Colonic mucosa (tissue), 4 donors: ENCODE data around the gene TRIM31. TPM values are rescaled to one million over a fixed set of nuclear protein-coding genes. Genes with fewer than 3 reads are reported as not detected.

Source experiments
- DNase-seq: peaks from one replicate; pipeline ENCODE4 v3.0.0-alpha.2; 2020
- H3K27ac ChIP-seq: fragments of 200-600 bp; one replicate; pipeline ENCODE4 v1.8.0; 2021
- H3K27me3 ChIP-seq: fragments of 200-600 bp; one replicate; pipeline ENCODE4 v1.8.0; 2021
- H3K36me3 ChIP-seq: fragments of 200-600 bp; one replicate; pipeline ENCODE4 v1.8.0; 2021
- H3K4me1 ChIP-seq: fragments of 200-600 bp; one replicate; pipeline ENCODE4 v1.8.0; 2021; ENCODE audit warnings: mild to moderate bottlenecking
- H3K4me3 ChIP-seq: fragments of 200-600 bp; one replicate; pipeline ENCODE4 v1.8.0; 2021
- H3K9ac ChIP-seq, 2 donors: one replicate each; pipeline ENCODE4 v1.7.0; 2013; ENCODE audit warnings: control low read depth in 2 of 2, low read depth in 2 of 2, low read length in 2 of 2
- H3K9me3 ChIP-seq: fragments of 200-600 bp; one replicate; pipeline ENCODE4 v1.8.0; 2021
- intact Hi-C: fragments of 100-400 bp; cut with DNase I; formaldehyde crosslinking; loops from one replicate; pipeline ENCODE4 v1.14.1; 2022
- total RNA-seq, 2 donors: library from RNA; stranded (reverse); fragmentation: NEBNext Ultra II Directional in 1 of 2; extraction: Animal tissue kit (Norgen Biotek cat#: 25700) in 1 of 2; gene quantifications; one replicate each; pipeline ENCODE4 v1.2.1, GENCODE V29; 2021
- TF ChIP-seq, protein P1 (sequence below): fragments of 200-600 bp; IDR thresholded peaks from one replicate; pipeline ENCODE4 v1.8.0; 2022; ENCODE audit warnings: antibody characterized with exemption, mild to moderate bottlenecking
- donor health status: healthy.
- donor health status: DM: no; HTN: no; CAD: no.
- donor health status: DM: no; HTN: no; CAD: no.

The TRIM31 gene
- total RNA-seq, 2 donors from 2014 or later = 44.4 to 51.2 TPM

DNA sequence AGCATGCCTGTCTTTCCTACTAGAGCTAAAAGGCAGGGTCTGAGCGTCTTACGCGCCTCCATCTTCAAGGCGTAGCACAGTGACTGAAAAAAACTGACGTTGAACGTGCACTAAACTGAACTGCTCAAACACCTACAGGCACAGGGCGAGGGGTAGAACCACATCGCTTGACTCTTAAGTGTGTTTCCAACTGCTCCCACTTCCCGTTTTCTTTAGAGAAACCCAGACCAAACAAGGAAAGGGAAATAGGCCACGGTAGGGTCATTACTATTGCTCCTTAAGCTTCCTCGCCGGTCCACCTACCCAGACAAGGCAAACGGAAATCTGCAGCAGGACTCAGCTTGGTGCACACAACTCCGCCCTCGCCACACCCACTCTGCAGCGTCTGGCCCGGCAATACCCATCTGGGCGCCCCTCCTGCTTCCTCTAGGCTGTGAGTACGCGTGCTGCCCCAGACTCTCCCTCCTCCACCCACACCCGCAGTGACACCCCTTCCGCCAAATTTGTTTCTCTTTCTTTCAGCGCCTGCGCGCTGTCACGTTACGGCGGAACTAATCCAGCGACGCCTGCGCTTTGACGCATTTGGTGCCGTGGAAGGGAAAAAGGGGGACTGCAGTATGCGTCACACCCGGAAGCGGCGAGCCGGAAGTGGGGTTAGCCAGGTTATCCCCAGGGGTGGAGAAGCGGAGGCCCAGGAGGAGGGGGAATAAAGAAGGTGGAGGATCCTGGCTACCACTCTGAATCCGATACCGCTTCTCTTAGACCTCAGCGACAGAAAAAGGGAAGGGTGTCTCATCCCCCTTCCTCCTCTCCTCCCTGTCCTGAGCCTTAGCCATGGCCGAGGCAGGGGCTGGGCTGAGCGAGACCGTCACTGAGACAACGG lies 46.1 kb downstream of the TRIM31 start, which contains the start of gene PPP1R11:
Gene PPP1R11, plus strand, starts transcription at position 622 of the 883 bp plus-strand sequence. Its CDS starts 213 bp downstream, at position 835.
- peak; percentile 99 for DNase-seq
- Histone ChIP-seq H3K27ac (peak within 1 kb of the TSS; percentile 93), H3K9me3 (no peaks in the 10 kb centered on the region), H3K4me1 (no peaks in the 10 kb centered on the region), H3K4me3 (peak within 1 kb of the TSS; percentile 69), H3K27me3 (peaks cover 5% of the 10 kb centered on the region), H3K36me3 (no peaks in the 10 kb centered on the region), H3K9ac (peak within 1 kb of the TSS; percentile 75 to 94)
- TF ChIP-seq, protein P1, sequence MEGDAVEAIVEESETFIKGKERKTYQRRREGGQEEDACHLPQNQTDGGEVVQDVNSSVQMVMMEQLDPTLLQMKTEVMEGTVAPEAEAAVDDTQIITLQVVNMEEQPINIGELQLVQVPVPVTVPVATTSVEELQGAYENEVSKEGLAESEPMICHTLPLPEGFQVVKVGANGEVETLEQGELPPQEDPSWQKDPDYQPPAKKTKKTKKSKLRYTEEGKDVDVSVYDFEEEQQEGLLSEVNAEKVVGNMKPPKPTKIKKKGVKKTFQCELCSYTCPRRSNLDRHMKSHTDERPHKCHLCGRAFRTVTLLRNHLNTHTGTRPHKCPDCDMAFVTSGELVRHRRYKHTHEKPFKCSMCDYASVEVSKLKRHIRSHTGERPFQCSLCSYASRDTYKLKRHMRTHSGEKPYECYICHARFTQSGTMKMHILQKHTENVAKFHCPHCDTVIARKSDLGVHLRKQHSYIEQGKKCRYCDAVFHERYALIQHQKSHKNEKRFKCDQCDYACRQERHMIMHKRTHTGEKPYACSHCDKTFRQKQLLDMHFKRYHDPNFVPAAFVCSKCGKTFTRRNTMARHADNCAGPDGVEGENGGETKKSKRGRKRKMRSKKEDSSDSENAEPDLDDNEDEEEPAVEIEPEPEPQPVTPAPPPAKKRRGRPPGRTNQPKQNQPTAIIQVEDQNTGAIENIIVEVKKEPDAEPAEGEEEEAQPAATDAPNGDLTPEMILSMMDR = no peak
- intact Hi-C loops = loop anchor here (5.0 kb wide), 1 partner anchor 35 kb away; no protein-coding TSS in a partner anchor

DNA sequence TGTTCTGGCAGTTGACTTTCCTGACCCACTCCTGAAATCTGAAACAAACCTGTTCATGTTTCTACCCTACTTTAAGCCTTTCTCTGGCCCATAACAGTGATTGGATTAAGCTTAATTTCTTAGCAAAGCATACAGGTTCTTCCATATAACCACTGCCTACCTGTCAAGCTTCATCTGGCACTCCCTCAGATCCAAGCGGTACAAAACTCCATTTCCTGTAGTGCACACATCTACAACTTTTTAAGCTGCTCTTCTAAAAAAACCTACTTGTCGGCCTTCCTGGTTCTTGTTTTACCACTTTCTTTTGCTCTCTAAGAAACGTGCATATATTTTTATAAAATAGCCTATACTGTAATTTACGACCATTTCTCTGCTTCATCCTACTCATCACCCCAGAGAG lies 46.8 kb downstream of the TRIM31 start:
- Histone ChIP-seq H3K4me3 (peak overlapping the region; percentile 69), H3K27ac (peak overlapping the region; percentile 93), H3K4me1 (no peaks in the 10 kb centered on the region), H3K9me3 (no peaks in the 10 kb centered on the region), H3K9ac (peak overlapping the region; percentile 75 to 82), H3K27me3 (peaks cover 2% of the 10 kb centered on the region), H3K36me3 (no peaks in the 10 kb centered on the region)
- TF ChIP-seq, protein P1 = no peak
- no peak for DNase-seq
- intact Hi-C loops = loop anchor here (5.0 kb wide), 1 partner anchor 36 kb away; no protein-coding TSS in a partner anchor

DNA sequence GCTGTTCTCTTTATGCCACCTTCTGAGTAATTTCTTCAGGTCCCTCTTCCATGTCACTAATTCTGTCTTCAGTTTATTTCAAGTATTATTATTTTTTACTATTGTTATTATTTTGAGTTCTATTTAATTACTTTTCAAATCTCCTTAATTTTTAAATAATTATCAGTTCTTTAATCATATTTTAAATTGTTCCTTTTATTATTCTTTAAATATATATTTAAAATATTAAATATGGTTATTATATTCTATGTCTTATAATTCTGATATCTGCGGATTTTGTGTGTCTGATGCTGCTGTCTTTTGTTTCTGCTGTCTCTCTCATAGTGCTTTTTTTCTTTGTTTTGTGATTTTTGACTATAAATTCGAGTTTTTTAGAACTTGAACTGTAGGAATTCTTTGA lies 49.6 kb downstream of the TRIM31 start:
- no peak for DNase-seq
- Histone ChIP-seq H3K27me3 (no peaks in the 10 kb centered on the region), H3K4me3 (no peak overlapping the region), H3K36me3 (no peaks in the 10 kb centered on the region), H3K9me3 (no peaks in the 10 kb centered on the region), H3K9ac (no peak overlapping the region), H3K27ac (no peak overlapping the region), H3K4me1 (peaks cover 7% of the 10 kb centered on the region)
- intact Hi-C loops = no loop called here
- TF ChIP-seq, protein P1 = no peak

DNA sequence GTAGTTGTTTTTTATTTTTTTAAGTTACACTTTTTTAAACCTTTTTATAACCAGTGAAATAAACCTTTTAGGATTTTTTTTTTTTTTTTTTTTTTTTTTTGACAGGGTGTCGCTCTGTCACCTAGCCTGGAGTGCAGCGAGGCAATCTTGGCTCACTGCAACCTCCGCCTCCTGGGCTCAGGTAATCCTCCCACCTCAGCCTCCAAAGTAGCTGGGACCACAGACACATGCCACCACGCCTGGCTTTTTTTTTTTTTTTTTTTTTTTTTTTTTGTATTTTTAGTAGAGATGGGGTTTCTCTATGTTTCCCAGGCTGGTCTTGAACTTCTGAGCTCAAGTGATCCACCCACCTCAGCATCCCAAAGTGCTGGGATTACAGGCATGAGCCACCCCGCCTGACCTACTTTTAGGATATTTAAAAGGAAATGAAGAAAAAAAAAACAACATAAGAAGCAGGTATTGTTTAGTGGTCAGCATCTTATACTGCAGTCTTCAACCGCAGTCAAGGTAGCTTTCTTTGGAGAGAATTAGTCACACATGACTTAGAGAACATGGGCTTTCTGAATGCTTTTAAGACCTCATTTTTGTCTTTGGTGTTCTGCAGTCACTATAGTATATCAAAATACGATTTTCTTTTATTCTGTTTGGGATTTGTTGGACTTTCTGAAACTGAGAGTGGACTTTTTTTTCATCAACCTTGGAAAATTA lies 50.3 kb downstream of the TRIM31 start:
- TF ChIP-seq, protein P1 = no peak
- intact Hi-C loops = no loop called here
- Histone ChIP-seq H3K4me3 (peak overlapping the region; percentile 66), H3K9me3 (no peaks in the 10 kb centered on the region), H3K27me3 (no peaks in the 10 kb centered on the region), H3K4me1 (peaks cover 7% of the 10 kb centered on the region), H3K27ac (peak overlapping the region; percentile 83), H3K9ac (peak overlapping the region in 1 of 2 donors; percentile 94), H3K36me3 (no peaks in the 10 kb centered on the region)
- no peak for DNase-seq

DNA sequence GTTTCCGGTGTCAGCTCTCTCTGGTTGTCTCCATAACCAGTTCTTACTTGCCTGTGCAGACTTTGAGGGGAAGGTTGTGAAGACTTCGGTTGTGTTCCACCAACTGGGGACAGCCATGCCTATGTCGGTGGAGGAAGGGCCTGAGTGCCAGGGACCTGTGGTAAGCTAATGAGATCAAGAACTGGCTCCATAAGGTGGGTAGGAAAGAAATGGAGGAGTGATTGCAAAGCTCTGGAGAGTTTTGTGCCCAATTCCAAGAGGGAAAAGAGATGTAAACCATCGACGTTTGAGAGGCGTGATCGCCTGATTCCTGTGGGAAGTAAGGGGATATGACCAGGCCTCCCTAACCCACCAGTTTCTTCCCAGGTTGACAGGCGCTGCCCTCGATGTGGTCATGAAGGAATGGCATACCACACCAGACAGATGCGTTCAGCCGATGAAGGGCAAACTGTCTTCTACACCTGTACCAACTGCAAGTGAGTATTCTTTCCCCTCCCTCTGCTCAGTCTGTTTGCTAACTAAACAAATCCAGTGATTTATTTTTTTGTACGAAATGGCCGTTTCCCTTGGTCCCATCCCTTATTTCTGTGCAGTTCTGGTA lies 50.9 kb downstream of the TRIM31 start:
- peak; percentile 46 for DNase-seq
- H3K27me3 ChIP-seq = no peaks in the 10 kb centered on the region
- intact Hi-C loops = no loop called here

More for the DNA sequence above, 50.9 kb downstream of the TRIM31 start:
- TF ChIP-seq, protein P1 = no peak
- Histone ChIP-seq H3K4me1 (peaks cover 7% of the 10 kb centered on the region), H3K27ac (peak overlapping the region; percentile 83), H3K9me3 (no peaks in the 10 kb centered on the region), H3K36me3 (no peaks in the 10 kb centered on the region), H3K4me3 (peak overlapping the region; percentile 66), H3K9ac (peak overlapping the region; percentile 84 to 94)
